Fibroblast of pulmonary artery (primary cell): ENCODE measurements around the gene GRB10.

Experiments
- DNase-seq: peaks from one replicate; pipeline ENCODE4 v3.0.0-alpha.2; 2010; ENCODE audit warnings: low read depth
- H3K4me3 ChIP-seq: replicated peaks from 2 replicates; pipeline ENCODE4 v1.5.1; 2011; ENCODE audit warnings: low read depth, mild to moderate bottlenecking, control low read depth, low read length, moderate library complexity
- TF ChIP-seq, protein P1 (sequence below): IDR thresholded peaks from 2 replicates; pipeline ENCODE4 v1.5.1; 2011; ENCODE audit warnings: mild to moderate bottlenecking, control low read depth, low read length, inconsistent platforms; ENCODE audit errors: missing control alignments

GRB10 gene

DNA sequence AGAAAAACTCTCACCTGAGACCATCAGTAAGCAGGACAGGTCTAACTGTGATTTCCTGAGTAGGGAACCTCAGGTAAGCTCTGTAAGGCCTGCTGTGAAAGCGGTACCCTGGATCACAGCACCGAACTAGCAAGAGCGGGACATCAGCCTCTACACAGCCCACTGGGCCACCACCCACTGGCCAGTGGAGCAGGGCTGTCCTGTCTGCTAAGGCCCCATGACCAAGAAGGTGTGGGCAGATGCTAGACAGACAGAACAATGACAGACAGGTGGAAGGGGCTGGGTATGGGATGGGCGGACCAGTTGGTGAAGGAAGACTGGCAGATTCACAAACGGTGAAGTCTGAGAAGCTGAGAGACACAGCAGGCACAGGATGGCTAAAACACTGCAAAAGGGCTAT, 138.1 kb downstream of the GRB10 start:
- H3K4me3 ChIP-seq: no peak overlapping the region
- TF ChIP-seq, protein P1, sequence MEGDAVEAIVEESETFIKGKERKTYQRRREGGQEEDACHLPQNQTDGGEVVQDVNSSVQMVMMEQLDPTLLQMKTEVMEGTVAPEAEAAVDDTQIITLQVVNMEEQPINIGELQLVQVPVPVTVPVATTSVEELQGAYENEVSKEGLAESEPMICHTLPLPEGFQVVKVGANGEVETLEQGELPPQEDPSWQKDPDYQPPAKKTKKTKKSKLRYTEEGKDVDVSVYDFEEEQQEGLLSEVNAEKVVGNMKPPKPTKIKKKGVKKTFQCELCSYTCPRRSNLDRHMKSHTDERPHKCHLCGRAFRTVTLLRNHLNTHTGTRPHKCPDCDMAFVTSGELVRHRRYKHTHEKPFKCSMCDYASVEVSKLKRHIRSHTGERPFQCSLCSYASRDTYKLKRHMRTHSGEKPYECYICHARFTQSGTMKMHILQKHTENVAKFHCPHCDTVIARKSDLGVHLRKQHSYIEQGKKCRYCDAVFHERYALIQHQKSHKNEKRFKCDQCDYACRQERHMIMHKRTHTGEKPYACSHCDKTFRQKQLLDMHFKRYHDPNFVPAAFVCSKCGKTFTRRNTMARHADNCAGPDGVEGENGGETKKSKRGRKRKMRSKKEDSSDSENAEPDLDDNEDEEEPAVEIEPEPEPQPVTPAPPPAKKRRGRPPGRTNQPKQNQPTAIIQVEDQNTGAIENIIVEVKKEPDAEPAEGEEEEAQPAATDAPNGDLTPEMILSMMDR: no peak
- DNase-seq: no peak

DNA sequence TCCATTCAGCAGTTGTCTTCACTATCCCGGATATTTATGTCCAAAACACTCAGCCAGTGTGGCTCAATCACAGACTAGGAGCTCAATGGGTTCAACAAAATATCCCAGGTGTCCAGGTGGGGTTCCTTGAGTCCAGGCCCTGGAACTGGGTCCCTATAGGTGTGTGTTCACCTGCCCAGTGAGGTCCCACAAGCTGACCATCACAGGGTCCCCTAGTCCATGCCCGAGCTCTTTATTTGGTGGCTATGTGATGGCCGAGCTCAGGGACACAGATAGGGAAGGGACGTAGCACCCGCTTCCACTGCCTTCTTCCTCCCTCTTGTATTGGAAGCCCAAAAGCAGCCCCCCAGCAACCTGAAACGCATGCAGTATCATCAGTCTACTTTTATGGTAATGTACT, 138.6 kb downstream of the GRB10 start:
- no peak for DNase-seq
- no peak overlapping the region for H3K4me3 ChIP-seq
- TF ChIP-seq, protein P1: no peak

- TF ChIP-seq, protein P1: no peak
- no peak overlapping the region for H3K4me3 ChIP-seq
- no peak for DNase-seq
These were observed 141.0 kb downstream of the GRB10 start for GRCh38 chr7:50641442-50642405.

DNA sequence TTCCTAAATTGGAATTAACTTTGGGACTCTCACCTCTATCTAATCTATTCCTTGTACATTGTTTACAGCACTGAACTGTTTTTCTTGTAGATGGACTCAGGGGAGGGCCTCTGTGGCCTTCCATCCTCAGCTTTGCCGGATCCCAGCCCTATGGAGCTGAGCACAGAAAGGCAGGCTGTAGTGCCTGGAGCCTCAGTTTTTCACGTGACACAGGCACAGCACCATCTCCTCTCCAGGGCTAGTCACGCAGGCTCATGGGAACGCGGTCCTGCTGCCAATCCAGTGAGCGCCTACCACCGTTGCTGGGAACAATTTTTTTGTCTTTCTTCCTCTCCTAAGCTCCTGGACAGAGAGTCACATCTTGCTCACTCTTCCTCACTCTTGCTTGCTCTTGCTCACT, 141.9 kb downstream of the GRB10 start:
- TF ChIP-seq, protein P1: no peak
- no peak overlapping the region for H3K4me3 ChIP-seq
- DNase-seq: no peak

DNA sequence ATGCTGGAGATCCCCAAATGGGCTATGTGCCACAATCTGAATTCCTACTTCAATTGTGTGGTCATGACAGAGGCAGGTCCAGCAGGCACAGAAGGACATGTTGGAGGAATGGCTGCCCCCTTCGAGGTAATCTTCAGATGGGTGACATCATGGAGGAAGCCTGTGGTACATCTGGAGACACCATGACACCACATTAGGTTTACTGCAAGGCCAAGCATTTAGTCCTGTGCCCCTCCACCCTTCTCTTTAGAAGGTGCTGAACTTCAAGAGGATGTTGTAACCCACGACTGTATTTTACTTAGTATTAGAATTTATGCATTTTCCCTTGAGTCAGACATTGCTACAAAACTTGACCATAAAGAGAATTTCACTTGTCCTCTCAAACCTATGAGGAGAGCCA, 142.4 kb downstream of the GRB10 start:
- no peak for DNase-seq
- TF ChIP-seq, protein P1: no peak
- no peak overlapping the region for H3K4me3 ChIP-seq

GRCh38 chr7:50637725-50638643, 144.7 kb downstream of the GRB10 start:
- TF ChIP-seq, protein P1: no peak
- no peak for DNase-seq
- H3K4me3 ChIP-seq: no peak overlapping the region
